SK-N-DZ (cell line): ENCODE data around the gene SFTPD.
A peak's percentile ranks its signal among the peaks of the same experiment; 100 is the strongest.

Source experiments
- DNase-seq: peaks from one replicate; pipeline ENCODE4 v3.0.0-alpha.2; 2015; ENCODE audit warnings: low spot score

SFTPD gene

DNA sequence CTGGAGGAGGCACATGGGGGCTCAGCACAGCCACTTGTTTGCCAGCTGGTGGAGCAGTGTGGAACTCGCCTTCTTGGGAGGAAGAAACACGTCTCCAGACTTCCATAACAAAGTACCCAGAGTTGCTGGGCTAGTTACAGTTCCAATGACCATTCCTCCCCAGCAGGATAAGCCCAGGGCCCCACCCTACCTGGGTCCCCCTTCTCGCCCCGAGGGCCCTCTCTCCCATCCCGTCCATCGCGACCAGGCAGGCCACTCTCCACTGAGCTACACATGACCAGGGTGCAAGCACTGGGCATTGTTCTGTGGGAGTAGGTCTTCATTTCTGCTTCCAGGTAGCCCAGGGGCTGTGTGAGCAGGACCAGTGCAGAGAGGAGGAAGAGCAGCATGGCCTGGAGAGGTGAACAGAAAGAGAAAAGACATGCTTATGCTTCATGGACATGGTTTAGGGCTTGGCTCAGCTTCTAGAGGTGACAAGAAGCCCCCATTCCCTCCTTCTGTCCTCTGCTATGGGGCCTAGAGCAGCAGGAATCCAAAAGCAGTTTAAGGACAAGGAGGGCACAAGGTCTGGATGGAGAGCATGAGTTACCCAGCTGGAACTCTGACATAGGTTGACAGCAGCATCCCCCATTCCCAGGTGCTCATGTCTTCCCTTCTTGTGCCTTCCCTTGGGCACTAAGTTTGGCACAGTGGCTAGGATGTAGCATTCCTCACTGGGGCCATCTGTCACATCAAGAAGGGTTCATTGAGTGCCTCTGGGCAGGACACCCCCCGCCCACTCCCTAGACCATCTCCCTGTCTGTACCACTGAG lies 2.4 kb downstream of the SFTPD start:
- DNase-seq: no peak

DNA sequence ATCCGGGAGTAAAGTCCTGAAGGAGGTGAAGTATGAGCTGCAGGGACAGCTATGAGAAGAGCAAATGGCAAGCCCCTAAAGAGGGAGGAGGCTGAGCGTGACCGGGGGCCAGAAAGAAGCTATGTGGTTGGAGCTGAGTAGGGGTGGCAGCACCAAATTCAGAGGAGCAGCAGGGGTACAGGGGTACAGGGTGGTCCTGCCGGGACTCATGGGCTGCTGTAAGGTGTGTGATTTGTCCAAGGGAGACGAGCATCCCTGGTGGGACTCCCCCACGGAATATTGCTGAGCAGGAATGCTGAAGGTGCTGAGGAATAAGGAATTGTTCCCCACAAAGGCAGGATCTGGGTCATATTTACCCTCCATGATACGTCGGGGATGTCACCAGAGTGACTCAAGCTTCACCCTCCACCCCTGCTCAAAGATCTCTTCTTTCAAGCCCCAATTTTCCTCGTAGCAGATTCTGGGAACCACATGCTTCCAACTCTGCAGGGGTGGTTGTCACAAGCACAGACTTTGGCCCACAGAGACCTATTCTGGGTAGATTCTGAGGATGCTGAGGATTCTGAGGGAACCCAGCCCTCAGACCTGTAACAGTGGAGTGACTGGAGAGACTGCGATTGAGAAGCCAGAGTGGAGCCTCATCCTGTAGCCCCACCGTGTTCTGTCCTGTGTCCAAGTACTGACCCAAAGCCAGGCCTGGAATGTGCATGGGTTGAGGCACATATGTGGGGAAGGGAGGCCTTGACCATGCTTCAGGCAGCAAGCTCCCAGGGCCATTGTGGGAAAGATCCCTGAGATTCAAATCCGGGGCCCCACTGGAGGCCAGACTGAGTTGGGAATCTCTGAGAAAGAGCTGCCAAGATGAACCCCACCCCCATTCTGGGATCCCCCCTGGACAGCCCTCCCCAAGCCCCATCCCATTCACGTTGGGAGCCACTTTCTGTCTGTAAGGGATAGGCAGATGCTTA lies 4.2 kb downstream of the SFTPD start:
- DNase-seq: no peak

DNA sequence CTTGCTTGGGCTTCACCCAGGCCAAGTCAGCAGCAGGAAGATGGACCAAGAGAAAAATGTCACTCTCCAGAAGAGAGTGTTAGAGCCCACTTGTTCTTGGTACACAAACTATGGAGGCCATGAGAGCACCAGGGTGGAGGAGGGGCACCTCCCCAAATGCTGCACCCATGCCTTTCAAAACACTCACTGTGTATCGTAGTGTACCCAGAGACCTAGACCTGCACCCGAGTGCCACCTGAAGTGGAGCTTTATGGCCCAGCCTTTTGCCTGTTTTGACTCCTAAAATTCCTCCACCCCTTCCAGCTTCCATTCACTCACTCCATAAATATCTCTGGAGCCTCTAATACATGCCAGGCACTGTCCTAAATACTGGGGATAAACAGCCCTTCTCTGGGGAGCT lies 5.0 kb downstream of the SFTPD start:
- DNase-seq: no peak

DNA sequence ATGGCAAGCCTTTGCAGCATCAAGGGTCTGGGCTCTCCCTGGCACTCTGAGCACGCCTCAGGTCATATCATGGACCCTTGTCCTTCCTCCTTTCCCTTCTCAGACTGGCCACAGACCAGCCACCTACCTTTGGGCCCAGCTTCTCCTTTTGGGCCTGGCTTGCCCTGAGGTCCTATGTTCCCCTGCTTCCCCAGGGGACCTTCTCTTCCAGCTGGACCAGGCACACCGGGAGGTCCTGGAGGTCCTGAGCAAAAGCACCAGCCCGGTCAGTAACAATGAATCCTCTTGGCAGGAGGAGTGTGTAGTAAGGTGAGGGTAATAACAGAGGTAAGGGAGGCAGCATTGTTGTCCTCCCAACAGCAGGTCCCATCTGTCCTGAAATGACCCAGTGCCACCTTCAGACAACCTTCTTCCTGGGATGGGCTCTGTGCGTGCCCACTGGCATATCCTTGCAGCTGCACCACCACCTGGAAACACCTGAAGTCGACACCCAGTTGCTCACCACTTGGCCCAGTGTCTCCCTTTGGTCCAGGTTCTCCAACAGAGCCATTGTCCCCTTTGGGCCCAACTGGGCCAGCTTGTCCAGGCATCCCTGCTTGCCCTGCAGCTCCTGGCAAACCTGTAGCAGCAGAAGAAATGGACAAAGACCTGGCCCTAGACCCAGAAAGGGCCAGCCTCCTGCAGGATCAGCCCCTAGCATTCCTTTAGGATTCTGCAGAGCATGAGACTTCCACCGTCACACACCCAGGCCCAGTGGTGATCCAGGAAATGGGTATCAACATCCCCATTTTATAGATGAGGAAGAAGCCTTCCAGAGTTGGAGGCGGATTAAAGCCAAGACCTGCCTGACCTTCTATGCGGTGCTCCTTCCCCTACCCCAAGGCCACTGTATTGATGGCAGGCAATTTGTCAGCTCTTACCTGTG lies 6.4 kb downstream of the SFTPD start:
- no peak for DNase-seq

DNA sequence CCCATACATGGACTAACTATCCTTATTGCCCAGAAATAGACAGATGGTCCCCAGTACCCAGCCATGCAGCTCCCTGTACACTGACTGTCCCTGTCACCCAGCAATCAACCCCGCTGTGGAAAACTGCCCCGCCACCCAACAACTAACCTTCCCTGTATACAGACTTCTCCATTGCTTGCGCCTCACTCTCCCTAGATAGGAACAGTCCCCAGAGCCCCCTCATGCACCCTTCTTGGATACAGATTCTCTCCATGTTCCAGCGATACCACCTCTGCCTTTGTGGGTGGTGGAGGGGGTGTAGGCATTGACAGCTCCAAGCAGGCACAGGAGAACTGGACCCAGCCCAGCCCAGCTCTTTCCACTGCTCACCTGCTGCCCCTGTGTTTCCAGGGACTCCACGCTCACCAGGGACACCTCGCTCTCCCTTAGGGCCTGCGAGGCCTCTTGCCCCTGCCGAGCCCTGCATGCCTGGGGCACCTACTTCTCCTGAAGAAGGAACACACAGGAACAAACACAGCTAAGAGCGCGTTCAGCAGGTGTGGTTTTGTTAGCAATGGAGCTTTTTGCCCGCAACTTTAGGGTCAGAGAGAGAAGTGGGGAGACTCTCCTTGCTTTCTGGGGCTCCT lies 7.2 kb downstream of the SFTPD start:
- DNase-seq: no peak

DNA sequence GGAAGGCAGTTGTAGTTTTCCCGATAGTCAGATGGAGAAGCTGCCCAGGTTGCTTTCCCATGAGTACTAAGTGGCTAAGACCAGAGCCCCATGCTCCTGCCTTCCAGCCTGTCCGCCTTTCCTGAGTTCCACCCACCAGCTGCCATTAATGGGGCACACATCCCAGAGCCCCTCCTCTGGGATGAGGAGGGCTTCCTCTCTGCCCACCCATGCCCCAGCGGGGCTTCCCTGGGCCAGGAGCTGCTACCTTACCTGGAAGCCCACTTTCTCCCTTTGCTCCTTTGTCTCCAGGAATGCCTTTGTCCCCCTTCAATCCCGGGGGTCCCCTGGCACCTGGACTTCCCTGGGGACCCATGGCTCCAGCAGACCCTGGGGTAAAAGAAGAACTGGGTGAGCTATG lies 7.8 kb downstream of the SFTPD start:
- no peak for DNase-seq

DNA sequence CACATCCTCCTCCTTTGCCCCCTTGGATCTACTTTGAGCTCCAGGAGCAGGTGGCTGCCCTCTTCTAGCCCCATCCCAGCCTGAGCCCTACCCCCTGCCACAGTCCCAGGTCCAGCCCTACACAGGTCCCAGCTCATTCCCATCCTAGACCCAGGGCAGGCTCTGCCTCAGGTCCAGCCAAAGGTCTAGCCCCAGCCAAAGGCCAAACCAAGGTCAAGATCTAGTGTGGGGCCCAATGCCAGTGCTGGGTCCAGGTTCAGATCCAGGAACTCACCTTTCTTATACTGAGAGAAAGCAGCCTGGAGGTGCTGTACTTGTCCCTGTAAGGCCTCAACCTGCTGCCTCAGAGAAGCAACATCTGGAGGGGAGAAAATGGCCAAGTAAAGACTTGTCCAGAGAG lies 8.5 kb downstream of the SFTPD start:
- DNase-seq: no peak

DNA sequence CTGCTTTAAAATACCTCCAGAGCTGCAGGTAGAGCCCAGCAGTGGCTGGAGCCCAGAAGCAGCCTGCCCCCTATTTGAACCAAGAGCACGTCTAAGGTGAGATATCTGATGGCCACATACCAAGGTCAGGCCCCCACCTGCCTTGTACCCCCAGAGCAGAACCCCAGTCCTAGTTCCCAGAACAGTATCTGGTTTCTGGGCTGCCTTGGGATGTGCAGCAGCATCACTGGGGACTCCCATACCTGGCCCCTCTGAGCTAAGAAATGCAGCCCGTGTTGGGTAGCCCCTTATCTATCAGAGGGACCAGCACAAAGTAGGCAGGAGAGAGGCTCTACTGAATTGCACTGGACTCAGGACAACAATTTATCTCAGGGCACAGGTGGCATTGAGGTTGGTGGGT lies 8.9 kb downstream of the SFTPD start:
- no peak for DNase-seq

DNA sequence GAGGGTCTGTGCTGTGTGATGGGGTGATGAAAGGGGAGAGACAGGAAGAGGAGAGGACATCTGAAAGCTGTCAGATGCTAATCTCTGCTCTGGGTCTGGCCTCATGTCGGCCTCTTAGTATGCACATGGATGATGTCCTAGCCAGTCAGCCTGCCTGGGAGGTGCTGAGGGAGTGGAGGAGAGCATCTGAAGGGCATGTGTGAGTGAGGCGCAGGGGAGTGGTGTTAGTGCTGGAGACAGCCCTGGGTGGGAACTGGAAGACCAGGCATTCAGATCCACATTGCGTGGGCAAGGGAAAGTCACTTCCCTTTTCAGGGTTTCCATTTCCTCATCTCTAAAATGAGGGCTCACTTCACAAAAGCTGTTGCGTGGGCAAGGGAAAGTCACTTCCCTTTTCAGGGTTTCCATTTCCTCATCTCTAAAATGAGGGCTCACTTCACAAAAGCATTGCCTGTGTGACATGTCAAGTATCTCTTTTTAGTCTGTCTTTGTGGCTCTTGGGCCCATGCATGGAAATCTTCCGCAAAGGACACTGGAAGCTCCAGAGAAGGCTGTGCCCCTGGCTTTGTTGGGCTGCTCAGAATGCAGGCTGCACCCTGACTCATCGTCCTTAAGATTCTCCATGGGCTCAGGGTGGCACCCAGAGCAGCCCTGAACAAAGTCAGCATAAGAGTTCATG lies 10.0 kb downstream of the SFTPD start:
- peak; percentile 75 for DNase-seq

DNA sequence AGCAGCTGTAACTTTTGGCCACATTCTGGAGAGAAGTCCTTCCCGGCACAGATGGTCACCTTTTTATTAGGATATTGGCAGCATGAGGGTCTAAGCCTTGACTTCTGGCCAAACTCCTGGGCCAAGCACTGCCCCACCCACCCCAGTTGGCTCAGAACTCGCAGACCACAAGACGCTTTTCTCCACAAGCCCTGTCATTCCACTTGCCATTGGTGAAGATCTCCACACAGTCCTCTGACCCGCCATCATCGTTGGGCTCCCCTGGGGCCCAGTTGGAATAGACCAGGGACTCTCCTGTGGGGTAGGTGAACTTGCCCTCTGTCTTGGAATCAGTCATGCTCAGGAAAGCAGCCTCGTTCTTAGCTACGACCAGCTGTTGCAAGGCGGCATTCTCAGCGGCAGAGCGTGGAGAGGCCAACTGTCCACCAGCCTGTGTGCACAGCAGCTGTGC lies 11.2 kb downstream of the SFTPD start:
- no peak for DNase-seq

DNA sequence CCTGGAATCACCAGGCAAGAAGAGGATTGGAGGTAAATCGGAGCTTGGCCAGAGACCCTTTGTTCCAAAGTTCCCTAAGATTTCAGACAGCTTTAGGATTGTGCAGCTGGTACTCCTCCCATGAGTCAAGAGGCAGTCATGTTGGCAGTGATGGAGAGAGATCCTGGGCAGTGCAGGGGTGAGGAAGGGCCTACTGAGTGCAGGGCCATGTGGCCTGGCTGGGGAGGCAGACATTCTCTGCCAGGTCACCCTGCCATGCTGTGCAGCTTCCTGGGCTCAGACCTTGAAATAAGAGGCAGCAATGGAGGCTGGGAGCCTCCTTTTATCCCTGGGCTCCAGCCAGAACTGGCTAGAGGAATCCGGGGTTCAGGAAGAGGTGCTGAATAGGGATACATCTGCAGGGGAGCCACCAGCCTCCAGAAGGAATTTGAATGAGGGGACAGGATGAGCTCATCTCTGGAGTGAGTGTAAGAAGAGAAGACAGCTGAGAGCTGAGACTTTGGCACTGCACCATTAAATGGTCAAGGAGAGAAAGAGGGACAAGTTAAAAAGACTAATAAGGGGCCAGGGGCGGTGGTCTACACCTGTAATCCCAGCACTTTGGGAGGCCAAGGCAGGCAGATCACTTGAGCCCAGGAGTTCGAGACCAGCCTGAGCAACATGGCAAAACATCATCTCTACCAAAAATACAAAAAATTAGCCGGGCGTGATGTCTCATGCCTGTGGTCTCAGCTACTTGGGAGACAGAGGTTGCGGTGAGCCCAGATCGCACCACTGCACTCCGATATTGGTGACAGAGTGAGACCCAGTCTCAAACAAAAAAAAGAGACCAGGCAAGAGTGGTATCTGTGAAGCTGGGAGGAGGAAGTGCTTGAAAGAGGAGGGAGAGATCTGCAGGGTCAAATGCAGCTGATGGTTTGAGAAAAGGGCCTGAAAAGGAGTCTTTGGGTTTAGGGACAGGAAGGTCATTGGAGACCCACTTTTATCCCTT lies 12.0 kb downstream of the SFTPD start:
- DNase-seq: no peak

DNA sequence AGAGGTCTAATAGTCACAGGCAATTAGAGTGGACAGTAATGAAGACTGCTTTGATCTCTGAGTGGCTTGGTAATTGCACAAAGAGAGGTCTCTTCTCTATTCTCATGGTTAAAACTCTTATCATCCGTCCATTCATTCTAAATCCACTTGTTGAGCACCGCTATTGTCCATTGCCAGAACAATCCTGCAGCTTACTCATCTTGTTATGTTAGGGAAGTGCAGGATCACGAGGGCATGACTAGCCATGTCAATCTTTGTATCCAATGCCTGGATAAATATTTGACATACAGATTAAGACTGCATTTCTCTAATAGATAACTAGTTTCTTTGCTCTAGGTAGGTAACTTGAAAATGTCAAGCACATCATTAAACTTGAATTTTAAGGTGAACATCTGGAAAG lies 14.9 kb downstream of the SFTPD start:
- DNase-seq: no peak

DNA sequence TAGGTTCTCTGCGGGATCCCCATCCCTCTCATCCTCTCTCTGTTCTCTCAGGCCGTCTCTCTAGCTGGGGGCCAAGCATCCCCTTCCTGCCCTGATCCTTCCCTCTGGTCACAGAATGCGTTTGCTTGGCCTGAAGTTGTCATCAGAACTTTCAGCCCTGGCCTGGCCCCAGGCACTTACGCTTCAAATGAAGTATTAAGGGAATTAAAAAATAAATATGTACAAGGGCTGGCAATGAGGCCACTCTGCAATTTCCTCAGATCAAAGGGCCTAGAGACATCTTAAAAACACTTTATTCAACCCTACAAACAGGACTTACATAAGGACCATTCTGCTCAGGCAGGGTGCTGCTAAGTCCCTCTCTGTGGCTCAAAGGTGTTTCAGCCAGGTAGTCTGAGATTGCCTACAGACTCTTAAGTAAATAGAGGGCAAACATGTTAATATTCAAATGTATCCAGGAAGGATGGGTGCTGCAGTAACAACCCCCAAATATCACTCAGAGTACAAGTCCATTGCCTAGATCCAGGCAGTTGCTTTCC lies 16.0 kb downstream of the SFTPD start:
- no peak for DNase-seq

DNA sequence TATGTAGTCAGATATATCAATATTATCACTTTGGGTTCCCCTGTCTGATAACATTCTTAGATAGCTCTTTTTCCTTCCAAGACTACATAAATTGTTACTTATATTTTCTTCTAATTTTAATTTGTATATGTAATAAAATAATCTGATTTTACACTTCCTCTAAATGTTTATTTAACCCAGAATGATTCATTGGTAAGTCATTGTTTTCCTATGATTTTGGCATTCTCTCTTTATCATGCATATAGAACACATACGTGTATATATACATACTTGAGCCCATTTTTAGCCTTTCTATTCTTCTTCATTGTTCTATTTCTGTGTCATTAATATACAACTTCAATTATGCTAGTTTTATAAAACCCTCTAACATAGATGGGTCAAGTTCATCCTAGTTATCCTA lies 16.6 kb downstream of the SFTPD start:
- DNase-seq: no peak

DNA sequence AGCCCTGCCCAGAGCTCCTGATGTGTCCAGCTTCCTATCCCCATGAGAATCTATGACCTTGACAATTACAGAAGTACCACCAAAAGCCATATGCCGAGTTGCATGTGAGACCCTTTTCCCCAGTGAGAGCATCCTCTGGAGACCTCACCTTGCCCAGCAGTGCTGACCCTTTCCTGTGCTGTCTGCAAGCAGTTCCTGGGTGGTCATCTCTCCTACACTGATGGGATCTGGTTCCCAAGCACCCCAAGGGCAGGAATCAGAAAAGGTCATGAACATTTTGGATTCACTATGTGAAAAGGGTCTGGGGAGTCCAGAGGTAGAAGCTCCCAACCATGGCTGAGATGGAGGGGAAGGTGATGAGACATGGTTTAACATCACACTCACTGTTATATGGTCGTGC lies 18.2 kb downstream of the SFTPD start:
- DNase-seq: no peak

DNA sequence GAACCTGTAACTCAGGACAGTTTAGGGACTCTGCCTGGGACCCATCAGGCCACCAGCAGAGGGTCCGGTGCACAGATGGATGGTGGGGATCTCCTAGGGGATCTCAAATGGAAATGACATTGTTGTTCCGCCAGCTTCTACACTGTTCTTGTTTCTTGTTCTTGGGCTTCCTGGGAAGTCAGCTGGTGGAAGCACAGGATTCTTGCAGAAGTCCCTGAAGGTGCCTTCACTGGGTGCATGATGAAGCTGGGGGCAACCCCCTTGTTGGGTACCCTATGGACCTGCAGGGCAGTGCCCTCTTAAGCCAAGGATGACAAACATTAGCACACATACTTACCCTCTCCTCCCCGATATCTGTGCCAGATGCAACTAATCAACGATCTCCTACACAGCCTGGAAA lies 18.6 kb downstream of the SFTPD start:
- DNase-seq: no peak

DNA sequence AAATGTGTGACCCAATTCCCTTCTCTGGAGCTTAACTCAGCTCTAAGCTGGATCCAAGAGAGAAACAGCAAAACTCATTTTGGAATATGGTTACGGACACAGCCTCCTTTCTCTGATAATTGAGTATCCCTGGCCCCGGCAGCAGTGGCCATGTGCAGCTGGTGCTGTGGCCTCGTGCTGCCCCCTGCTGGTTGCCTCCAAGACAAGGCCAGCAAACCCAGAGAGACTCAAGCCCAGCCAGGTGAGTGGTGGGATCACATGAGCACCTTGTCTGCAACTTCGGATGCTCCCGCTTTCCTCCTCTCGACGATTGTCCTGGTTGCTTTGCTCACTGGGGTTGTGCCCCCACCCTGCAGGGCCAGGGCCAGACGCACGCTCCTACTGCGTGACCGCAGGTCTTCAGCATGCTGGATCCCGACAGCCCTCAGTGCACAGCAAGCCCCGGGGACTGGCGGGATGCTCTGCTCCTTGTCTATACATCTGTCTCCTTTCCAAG lies 19.4 kb downstream of the SFTPD start:
- DNase-seq: peak; percentile 73

DNA sequence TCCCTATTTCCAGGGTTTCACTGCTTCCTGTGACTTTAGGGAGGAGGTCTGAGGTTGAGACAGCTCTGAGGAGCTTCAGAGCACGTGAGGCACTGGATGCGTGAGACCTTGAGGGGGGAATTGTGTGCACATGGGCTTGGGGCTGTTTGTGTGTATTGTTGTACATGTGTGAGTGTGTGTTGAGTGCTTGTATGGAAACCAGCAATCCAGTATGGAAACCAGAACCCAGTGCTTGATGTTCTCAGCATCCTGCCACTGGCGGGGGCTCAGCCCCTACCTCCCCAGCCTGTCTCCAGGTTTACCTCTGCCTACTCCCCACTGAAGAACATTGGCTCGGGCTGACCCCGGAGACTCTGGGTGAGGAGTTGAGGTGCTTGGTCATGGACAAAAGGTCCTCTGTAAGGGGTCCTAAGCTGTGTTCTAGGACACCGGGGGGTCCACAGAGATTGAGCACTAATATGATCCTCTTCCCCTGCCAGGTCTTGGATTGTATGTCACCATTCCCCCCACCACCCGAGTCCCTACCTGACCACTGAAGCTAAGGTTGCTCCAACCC lies 20.8 kb downstream of the SFTPD start:
- DNase-seq: no peak
